Ishikawa (cell line): Measurements from ENCODE around the gene MYO1E.

Experiments used
- CEBPB ChIP-seq: IDR thresholded peaks from 2 replicates; pipeline ENCODE4 v1.6.1; 2012
- CREB1 ChIP-seq: IDR thresholded peaks from 2 replicates; pipeline ENCODE4 v1.6.1; 2012; ENCODE audit warnings: low read depth
- EGR1 ChIP-seq: IDR thresholded peaks from 2 replicates; pipeline ENCODE4 v1.6.1; 2012
- EP300 ChIP-seq: IDR thresholded peaks from 2 replicates; pipeline ENCODE4 v1.6.1; 2012; ENCODE audit warnings: borderline replicate concordance
- FOXM1 ChIP-seq: IDR thresholded peaks from 2 replicates; pipeline ENCODE4 v1.6.1; 2012; ENCODE audit warnings: low read depth, borderline replicate concordance
- NFIC ChIP-seq: IDR thresholded peaks from 2 replicates; pipeline ENCODE4 v1.6.1; 2012
- RAD21 ChIP-seq: IDR thresholded peaks from 2 replicates; pipeline ENCODE4 v1.6.1; 2012; ENCODE audit warnings: low read depth
- TAF1 ChIP-seq: IDR thresholded peaks from 2 replicates; pipeline ENCODE4 v1.6.1; 2012; ENCODE audit warnings: low read depth, mild to moderate bottlenecking
- TCF12 ChIP-seq: IDR thresholded peaks from 2 replicates; pipeline ENCODE4 v1.6.1; 2012; ENCODE audit warnings: low read depth
- TEAD4 ChIP-seq: IDR thresholded peaks from 2 replicates; pipeline ENCODE4 v1.6.1; 2012
- YY1 ChIP-seq: IDR thresholded peaks from 2 replicates; pipeline ENCODE4 v1.6.1; 2012; ENCODE audit warnings: low read depth
- ZBTB7A ChIP-seq: IDR thresholded peaks from 2 replicates; pipeline ENCODE4 v1.6.1; 2012; ENCODE audit warnings: low read depth
- TF ChIP-seq, protein P1 (sequence below): IDR thresholded peaks from 2 replicates; pipeline ENCODE4 v1.6.1; 2012
- TF ChIP-seq, protein P2 (sequence below): IDR thresholded peaks from 2 replicates; pipeline ENCODE4 v1.6.1; 2012; ENCODE audit warnings: low read depth, mild to moderate bottlenecking
- TF ChIP-seq, protein P3 (sequence below): IDR thresholded peaks from 2 replicates; pipeline ENCODE4 v1.6.1; 2012

Gene MYO1E

DNA sequence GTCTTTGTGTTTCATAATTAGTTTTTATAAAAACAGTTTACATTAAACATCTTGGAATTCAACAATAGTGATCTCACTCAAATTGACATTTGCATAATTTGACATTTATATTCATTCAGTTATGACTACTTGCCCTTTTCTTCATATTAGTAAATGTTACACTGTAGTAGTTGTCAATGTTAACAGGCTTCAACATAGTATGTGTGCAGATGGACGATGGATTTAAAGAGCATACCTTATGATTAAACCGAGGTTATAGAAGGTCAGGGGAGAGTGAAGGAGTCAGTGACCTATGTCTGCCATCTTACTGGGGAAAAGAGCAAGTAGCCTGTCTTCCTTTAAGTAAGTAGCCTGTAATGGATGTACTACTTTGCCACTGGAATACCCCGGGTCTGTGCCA lies 276.2 kb downstream of the MYO1E start:
- TF ChIP-seq CREB1 (no peak), ZBTB7A (no peak), TCF12 (no peak), EGR1 (no peak), TEAD4 (no peak), CEBPB (no peak), RAD21 (no peak), YY1 (no peak), NFIC (no peak), FOXM1 (no peak), TAF1 (no peak), EP300 (no peak)
- TF ChIP-seq, protein P1, sequence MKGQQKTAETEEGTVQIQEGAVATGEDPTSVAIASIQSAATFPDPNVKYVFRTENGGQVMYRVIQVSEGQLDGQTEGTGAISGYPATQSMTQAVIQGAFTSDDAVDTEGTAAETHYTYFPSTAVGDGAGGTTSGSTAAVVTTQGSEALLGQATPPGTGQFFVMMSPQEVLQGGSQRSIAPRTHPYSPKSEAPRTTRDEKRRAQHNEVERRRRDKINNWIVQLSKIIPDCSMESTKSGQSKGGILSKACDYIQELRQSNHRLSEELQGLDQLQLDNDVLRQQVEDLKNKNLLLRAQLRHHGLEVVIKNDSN, result no peak
- TF ChIP-seq, protein P2, sequence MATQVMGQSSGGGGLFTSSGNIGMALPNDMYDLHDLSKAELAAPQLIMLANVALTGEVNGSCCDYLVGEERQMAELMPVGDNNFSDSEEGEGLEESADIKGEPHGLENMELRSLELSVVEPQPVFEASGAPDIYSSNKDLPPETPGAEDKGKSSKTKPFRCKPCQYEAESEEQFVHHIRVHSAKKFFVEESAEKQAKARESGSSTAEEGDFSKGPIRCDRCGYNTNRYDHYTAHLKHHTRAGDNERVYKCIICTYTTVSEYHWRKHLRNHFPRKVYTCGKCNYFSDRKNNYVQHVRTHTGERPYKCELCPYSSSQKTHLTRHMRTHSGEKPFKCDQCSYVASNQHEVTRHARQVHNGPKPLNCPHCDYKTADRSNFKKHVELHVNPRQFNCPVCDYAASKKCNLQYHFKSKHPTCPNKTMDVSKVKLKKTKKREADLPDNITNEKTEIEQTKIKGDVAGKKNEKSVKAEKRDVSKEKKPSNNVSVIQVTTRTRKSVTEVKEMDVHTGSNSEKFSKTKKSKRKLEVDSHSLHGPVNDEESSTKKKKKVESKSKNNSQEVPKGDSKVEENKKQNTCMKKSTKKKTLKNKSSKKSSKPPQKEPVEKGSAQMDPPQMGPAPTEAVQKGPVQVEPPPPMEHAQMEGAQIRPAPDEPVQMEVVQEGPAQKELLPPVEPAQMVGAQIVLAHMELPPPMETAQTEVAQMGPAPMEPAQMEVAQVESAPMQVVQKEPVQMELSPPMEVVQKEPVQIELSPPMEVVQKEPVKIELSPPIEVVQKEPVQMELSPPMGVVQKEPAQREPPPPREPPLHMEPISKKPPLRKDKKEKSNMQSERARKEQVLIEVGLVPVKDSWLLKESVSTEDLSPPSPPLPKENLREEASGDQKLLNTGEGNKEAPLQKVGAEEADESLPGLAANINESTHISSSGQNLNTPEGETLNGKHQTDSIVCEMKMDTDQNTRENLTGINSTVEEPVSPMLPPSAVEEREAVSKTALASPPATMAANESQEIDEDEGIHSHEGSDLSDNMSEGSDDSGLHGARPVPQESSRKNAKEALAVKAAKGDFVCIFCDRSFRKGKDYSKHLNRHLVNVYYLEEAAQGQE, result no peak
- TF ChIP-seq, protein P3, sequence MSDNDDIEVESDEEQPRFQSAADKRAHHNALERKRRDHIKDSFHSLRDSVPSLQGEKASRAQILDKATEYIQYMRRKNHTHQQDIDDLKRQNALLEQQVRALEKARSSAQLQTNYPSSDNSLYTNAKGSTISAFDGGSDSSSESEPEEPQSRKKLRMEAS, result no peak

DNA sequence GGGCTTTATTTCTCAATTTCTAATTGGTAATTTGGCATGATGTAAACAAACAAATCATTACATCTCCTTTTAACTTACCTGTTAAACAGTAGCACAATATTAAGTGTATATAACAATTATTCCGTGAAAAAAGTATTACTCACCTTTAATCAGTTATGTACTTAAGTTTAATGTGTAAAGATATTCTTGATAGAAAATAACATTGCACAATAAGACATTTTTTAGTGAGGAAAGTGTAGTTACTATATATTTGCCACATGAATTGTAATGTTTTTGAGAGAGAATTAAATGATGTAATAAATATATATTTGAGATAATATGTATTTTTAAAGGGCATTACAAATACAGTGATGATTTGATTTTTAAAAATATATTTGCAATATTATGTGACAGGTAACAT lies 278.6 kb downstream of the MYO1E start:
- TF ChIP-seq EGR1 (no peak), ZBTB7A (no peak), TCF12 (no peak), CEBPB (no peak), NFIC (no peak), YY1 (no peak), RAD21 (no peak), CREB1 (no peak)
- TF ChIP-seq, protein P2, result no peak
- TF ChIP-seq, protein P3, result no peak

DNA sequence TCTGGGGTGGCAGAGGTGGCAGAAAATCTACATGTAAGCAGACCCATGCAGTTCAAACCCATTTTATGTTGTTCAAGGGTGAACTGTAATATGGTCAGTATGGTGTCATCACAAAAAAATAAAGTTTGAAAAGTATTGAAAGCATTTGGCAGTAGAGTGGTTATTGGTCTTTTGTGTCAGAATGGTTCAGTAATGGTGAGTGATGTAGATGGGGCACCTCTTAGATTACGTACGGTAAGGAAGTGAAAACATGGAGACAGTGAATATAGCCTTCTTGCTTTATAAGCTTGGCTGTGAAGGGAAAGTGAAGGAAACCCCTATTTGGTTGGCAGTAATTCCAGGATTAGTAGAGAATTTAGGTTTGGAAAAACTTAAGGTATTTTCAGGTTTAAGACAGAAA lies 284.9 kb downstream of the MYO1E start:
- TF ChIP-seq YY1, result no peak
